Fibroblast of peridontal ligament (primary cell): Measurements from ENCODE around the gene PLPPR1.

ENCODE experiments used
- DNase-seq: peaks from one replicate; pipeline ENCODE4 v3.0.0-alpha.2; 2010; ENCODE audit errors: extremely low read depth

Gene PLPPR1

GRCh38 chr9:101047848-101048397, 19.4 kb downstream of the PLPPR1 start:
- DNase-seq: no peak

- no peak for DNase-seq
Observed at GRCh38 chr9:101050650-101051049, 22.1 kb downstream of the PLPPR1 start.

DNA sequence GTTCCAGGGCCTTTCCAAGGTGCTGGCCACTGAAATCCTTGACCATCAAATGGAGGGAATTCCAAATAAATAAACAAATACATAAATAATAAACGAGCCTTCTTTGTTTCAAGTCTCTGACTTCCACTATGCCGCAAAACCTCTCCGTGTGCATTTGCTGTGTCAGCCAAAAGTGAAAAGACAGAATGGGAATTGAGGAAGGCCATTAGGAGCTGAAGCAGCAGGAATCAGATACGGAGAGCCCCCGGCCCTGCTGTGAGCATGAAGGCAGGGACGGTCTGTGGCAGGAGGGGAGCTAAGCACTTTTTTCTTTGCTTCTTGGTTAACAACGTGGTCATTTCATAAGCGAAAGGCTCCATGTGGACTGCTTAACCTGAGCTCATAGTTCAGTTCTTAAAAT, 26.1 kb downstream of the PLPPR1 start:
- DNase-seq: no peak

- no peak for DNase-seq
Observed at GRCh38 chr9:101055516-101055915, 27.0 kb downstream of the PLPPR1 start.

GRCh38 chr9:101062686-101063085, 34.2 kb downstream of the PLPPR1 start:
- no peak for DNase-seq

GRCh38 chr9:101063192-101063591, 34.7 kb downstream of the PLPPR1 start:
- DNase-seq: no peak

GRCh38 chr9:101064206-101064605, 35.7 kb downstream of the PLPPR1 start:
- DNase-seq: no peak

DNA sequence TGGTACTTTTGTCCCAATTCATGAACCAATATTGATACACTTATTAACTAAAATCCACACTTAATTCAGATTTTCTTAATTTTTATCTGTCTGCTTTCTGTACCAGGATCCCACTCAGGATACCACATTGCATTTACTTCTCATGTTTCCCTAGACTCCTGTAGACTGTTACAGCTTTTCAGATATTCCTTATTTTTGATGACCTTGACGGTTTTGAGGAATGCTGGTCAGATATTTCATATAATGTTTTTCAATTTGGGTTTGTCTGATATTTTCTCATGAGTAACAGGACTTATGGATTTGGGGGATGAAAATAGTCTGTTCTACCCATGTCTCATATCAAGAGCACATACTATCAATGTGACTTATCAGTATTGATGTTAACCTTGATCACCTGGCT, 37.4 kb downstream of the PLPPR1 start:
- no peak for DNase-seq

DNA sequence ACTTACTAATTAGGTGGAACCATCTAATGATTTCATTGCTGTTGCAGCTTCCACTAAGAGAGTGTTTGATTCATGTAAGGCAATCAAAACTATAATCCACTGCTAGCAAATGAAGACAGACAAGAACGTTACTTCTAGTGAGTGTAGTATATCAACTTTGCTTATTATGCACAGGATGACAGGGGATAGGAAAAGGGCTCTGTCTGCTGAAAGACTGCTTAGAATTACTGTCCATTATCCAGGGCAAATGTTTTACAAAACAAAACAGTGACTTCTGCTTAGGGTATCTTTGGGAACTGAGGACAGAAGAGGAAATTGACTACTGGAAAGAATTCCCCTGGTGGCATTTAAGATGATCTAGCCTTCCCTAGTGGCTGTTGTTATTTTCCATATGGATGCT, 40.2 kb downstream of the PLPPR1 start:
- DNase-seq: no peak

DNA sequence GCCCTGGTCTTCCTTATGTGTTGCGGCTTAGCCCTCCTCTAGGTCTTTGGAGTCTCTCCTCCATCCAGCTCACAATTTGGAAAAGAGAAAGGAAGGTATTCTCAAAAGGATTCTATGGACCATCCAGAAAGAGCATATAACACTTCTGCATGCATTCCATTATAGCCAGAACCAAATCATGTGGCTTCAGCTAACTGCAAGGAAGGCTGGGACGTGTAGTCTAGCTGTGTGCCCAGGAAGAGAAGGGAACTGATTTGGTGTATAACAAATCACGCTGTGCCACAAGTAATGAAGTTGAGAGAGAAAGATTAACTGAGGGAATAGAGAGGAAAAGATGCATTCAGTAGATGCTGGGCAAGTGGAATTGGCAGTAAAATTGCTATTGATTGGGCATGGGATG, 43.7 kb downstream of the PLPPR1 start:
- DNase-seq: no peak

DNA sequence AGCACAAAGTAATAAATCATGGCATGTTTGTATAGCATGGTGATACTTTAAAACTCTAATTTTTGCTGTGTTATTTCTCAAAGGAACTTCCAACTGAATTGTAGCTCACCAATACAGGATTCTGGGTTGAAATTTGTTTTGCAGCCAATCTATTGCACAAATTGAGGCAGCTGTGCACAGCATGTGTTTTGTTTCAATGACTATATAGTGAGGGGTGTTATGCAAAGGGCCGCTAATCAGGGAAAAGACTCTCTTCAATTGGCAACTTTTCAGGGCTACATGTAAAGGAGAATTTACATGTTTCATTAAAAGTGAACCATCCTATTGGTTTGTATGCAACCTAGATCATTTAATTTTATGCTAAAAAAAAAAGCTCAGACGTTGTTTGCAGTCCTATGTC, 44.6 kb downstream of the PLPPR1 start:
- no peak for DNase-seq

- no peak for DNase-seq
Observed at GRCh38 chr9:101081641-101082040, 53.1 kb downstream of the PLPPR1 start.

GRCh38 chr9:101083448-101084202, 55.1 kb downstream of the PLPPR1 start:
- DNase-seq: no peak

GRCh38 chr9:101087426-101087825, 58.9 kb downstream of the PLPPR1 start:
- no peak for DNase-seq

DNA sequence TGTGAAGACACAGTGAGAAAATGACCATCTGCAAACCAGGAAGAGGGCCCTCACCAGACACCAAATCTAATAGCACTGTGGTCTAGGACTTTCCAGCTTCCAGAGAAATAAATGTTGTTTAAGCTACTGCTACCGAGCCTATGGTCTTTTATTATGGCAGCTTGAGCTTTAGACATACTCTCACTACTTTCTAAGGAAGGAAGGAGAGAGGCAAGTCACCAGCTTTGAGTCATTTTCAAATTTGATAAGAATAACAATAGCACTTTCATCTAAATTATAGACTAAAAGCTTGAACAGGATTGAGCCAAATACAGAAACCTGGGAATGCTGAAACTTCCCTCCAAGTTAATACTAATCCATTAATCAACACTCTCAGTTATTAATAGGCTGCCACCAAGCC, 64.4 kb downstream of the PLPPR1 start:
- no peak for DNase-seq

- no peak for DNase-seq
Observed at GRCh38 chr9:101093620-101094019, 65.1 kb downstream of the PLPPR1 start.

DNA sequence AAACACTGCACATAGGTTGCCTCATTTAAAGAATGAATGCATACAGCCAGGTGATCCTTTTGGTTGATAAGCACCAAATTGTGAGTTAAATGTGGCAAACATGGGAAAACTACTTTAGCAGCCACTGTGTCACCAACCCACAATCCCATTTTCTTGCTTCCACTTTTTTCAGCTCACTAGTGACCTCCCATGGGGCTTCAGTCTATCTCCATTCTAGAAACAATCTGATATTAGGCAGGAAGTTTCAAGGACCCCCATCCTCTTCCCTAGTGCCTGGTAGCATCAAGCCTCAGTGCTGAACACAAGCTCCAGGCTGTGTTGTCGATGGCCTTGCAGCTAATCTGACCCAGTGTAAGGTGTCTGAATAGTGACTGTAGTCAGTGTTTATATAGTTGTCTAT, 66.2 kb downstream of the PLPPR1 start:
- no peak for DNase-seq

- DNase-seq: no peak
Observed at GRCh38 chr9:101097210-101097609, 68.7 kb downstream of the PLPPR1 start.

DNA sequence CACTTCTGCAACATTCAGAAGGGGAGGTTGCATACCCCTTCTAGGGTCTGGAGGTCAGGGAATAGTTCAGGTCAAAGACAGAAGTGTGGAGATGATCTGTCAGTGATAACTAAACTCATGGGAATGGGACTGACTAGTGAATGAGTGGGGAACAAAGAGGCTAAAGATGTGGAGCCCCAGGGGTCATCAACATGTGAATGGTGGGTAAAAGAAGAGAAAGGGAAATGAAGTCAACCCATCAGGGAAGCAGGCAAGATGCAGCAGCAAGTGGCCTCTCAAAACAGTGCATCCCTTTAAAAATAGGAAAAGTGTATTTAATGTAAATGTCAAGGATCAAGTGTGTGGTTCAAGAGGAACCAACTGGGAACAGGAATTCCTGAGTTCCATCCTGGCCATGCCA, 69.9 kb downstream of the PLPPR1 start:
- no peak for DNase-seq

- no peak for DNase-seq
Observed at GRCh38 chr9:101114317-101114716, 85.8 kb downstream of the PLPPR1 start.

- DNase-seq: no peak
Observed at GRCh38 chr9:101115102-101115501, 86.6 kb downstream of the PLPPR1 start.

- DNase-seq: no peak
Observed at GRCh38 chr9:101117161-101117560, 88.6 kb downstream of the PLPPR1 start.

GRCh38 chr9:101119206-101119819, 90.8 kb downstream of the PLPPR1 start:
- DNase-seq: no peak
